ENCODE data around the gene COX4I2.
"Not testable (repeated sequence)": the region's sequence is repeated elsewhere in the genome, so short reads cannot be mapped to it uniquely, and the experiment has no call there.

DNA sequence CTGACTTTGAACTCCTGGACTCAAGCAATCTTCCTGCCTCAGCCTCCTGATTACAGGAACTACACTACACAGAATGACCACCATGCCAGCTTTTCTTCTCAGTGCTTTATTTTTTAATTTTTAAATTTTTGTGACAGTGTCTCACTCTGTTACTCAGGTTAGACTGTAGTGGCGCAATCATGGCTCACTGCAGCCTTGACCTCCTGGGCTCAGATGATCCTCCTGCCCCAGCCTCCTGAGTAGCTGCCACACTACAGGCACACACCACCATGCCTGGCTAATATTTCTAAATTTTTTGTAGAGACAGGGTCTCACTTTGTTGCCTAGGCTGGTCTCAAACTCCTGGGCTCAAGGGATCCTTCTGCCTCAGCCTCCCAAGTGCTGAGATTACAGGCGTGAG, 31.2 kb downstream of the COX4I2 start:
- TF ChIP-seq, protein P1, sequence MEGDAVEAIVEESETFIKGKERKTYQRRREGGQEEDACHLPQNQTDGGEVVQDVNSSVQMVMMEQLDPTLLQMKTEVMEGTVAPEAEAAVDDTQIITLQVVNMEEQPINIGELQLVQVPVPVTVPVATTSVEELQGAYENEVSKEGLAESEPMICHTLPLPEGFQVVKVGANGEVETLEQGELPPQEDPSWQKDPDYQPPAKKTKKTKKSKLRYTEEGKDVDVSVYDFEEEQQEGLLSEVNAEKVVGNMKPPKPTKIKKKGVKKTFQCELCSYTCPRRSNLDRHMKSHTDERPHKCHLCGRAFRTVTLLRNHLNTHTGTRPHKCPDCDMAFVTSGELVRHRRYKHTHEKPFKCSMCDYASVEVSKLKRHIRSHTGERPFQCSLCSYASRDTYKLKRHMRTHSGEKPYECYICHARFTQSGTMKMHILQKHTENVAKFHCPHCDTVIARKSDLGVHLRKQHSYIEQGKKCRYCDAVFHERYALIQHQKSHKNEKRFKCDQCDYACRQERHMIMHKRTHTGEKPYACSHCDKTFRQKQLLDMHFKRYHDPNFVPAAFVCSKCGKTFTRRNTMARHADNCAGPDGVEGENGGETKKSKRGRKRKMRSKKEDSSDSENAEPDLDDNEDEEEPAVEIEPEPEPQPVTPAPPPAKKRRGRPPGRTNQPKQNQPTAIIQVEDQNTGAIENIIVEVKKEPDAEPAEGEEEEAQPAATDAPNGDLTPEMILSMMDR (IDR thresholded peaks at IDR 0.05) = not testable (repeated sequence)
- not testable (repeated sequence) for TF ChIP-seq POLR2A (IDR thresholded peaks at IDR 0.05)
